Spleen (tissue), 7 donors: Measurements from ENCODE around the gene ZNF831.

Experiments
- CTCF ChIP-seq, 11 experiments: fragments of 200-600 bp in 7 of 11; fragments of 450-650 bp in 4 of 11; sonication (generic) in 4 of 11; IDR thresholded peaks in 8 of 11; conservative IDR thresholded peaks in 3 of 11; 1 replicate in 7 of 11; 2 replicates in 4 of 11; pipeline versions ENCODE4 v1.4.0 to v1.8.0; 2016 to 2021; ENCODE audit warnings: antibody characterized with exemption in 11 of 11, inconsistent platforms in 4 of 11, mild to moderate bottlenecking in 1 of 11
- POLR2A ChIP-seq, 3 donors: fragments of 450-650 bp; IDR thresholded peaks; one replicate each; pipeline ENCODE4 v1.5.1; 2017; ENCODE audit warnings: antibody characterized with exemption in 3 of 3, mild to moderate bottlenecking in 1 of 3
- POLR2AphosphoS5 ChIP-seq, 3 donors: sonication (generic); formaldehyde crosslinking; IDR thresholded peaks; one replicate each; pipeline ENCODE4 v1.5.1; 2017; ENCODE audit warnings: antibody characterized with exemption in 3 of 3
- donor health status: DM: no; HTN: no; CAD: no; lungs with moderate emphysema.
- donor health status: DM: no; HTN: no; CAD: no.
- donor health status: DM: no; HTN: no; CAD: no.

- no peak for TF ChIP-seq CTCF (IDR thresholded peaks at IDR 0.05 in 8 of 11, conservative IDR thresholded peaks at IDR 0.05 in 3 of 11)
- no peak for TF ChIP-seq POLR2AphosphoS5 (IDR thresholded peaks at IDR 0.05)
- TF ChIP-seq POLR2A (IDR thresholded peaks at IDR 0.05): no peak
Measured at GRCh38 chr20:59219211-59219610, 55.6 kb downstream of the ZNF831 start.
